C4-2B (cell line): ENCODE data around the gene JAKMIP1.

Experiments
- H3K27ac ChIP-seq: fragments of 450-650 bp; 2 replicates; pipeline ENCODE4 v1.5.1; 2017
- ZFX ChIP-seq: fragments of 450-650 bp; IDR thresholded peaks from 2 replicates; pipeline ENCODE4 v1.6.1; 2017
- TF ChIP-seq, protein P1 (sequence below): fragments of 450-650 bp; conservative IDR thresholded peaks from 2 replicates; pipeline ENCODE4 v1.5.1; 2017; ENCODE audit warnings: mild to moderate bottlenecking

Gene JAKMIP1

DNA sequence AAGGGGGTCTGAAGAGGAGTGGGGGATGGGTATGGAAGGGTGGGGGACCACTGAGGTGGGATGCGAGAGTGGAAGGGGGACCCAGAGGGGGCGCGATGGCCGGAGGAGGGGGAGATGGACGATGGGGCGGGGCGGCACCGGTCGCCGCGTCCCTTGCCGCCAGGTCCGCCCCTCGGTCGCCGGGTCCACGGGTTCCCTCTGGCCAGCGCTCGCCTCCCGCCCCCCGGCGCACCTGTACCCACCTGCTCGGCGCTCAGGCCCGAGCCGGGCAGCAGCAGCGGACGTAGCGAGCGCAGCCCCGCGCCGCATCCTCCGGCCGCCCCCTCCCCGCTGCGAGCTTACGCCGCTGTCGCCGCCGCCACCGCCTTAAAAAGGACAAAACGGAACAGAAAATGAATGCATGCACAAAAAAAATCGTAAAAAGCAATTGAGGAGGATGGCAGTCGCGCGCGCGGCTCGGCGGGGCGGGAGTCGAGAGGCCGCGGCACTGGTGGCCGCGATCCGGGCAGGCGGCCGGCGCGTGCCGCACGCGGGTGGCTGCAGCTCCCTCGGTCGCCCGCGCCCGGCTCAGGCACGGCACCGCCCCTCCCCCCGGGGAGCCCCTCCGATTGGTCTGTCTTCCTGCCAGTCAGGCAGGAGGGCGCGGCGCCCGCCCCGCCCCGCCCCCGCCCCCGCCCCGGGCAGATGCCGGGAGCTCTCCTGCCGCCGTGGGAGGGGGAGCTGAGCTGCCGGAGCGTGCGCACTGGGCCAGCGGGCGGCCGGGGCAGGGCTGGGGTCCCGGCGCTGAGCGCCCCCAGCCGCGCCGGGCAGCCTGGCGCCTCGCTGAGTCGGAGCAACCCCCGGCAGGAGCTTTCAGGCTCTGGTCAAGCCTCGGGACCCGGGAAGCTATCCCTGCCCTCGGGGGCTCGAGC, at the start of gene JAKMIP1:
Gene JAKMIP1, minus strand, starts transcription at position 539 of the 911 bp plus-strand sequence. CDS start 87,699 bp downstream, outside the sequence.
- peak within 1 kb of the TSS; percentile 73 for H3K27ac ChIP-seq
- TF ChIP-seq, protein P1, sequence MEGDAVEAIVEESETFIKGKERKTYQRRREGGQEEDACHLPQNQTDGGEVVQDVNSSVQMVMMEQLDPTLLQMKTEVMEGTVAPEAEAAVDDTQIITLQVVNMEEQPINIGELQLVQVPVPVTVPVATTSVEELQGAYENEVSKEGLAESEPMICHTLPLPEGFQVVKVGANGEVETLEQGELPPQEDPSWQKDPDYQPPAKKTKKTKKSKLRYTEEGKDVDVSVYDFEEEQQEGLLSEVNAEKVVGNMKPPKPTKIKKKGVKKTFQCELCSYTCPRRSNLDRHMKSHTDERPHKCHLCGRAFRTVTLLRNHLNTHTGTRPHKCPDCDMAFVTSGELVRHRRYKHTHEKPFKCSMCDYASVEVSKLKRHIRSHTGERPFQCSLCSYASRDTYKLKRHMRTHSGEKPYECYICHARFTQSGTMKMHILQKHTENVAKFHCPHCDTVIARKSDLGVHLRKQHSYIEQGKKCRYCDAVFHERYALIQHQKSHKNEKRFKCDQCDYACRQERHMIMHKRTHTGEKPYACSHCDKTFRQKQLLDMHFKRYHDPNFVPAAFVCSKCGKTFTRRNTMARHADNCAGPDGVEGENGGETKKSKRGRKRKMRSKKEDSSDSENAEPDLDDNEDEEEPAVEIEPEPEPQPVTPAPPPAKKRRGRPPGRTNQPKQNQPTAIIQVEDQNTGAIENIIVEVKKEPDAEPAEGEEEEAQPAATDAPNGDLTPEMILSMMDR = no peak
- TF ChIP-seq ZFX = no peak

DNA sequence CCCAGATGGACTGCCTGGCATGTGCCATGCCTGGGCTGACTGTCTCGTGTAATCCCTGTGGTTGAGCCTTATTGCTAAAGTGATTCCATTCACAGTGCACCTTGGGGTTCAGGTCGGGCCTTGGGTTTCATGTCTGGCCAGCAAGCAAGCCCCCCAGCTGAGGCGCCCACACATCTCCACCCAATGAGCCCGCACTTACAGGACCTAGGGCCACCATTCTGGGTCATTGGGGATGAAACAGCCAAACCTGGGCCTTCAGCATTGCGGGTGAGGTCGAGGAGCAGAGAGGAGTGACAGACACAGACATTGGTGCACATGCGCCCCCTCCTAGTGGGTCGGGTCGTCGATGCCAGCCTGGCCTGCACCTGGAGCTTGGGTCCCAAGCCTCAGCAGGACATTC, 48.0 kb upstream of the JAKMIP1 start:
- H3K27ac ChIP-seq = no peak overlapping the region

DNA sequence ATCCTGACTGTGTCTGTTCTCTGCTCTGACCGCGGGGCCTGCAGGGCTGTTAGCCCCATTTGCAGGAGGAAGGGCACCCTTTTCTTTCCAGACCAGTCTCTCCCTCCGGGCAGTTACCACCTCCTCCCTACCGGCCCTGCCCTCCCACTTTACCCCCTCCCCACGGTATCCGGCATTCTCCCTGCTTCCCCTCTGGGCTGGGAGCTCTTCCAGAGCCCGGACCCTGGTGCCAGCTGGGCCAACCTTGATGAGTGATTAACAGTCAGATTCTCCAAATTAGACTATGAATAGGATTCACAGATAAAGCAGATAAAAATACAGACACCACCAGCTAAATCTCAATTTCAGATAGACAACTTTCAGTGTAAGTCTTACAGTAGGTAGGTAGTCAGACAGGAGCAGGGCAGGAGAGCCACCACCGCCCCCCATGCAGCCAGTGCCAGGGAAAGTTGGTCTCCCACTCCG, 45.9 kb upstream of the JAKMIP1 start:
- no peak overlapping the region for H3K27ac ChIP-seq
- no peak for TF ChIP-seq ZFX
- TF ChIP-seq, protein P1 = no peak

More for the DNA sequence above, 48.0 kb upstream of the JAKMIP1 start:
- TF ChIP-seq, protein P1 = no peak
- no peak for TF ChIP-seq ZFX

DNA sequence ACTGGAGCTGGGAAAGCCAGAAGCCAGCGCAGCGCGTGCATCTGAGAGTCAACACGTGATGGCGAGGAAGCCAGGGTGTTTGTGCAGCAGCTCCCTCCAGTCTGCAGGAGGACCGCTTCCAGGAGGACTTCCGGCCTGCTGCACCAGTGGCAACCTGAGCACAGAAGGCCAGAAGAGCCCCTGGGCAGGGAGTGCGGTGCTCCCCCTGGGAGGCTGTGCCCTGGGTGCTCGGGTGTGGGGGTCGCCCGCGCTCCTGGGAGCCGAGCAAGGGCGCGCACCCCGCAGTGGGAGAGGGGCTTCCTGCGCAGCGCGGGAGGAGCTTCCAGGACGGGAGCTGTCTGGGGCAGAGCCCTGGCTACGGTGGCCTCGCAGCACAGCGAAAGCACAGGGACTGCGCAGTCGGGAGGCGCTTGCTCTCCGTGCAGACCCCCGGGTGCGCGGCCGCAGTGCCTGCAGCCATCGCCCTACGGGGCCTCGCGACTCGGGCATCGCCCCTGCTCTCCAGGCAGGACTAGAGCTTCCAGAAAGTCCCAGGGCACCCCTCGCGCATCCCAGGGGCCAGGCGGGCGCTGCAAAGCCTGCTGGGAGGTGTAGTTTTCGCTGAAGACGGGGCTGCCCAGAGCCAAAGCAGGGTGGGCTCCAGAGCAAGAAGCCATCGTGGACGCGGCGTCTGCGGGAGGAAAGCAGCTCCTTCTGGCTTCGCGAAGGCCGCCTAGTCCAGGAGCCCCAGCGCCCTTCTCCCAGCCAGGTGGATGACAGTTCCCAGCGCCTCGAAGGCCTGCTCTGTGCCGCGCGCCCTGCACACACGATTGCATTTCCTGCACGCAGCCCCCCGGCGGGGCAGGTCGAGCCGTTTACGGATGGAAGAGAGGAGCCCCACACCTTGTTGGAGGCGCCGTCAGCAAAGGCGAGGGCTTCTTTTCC, 45.2 kb upstream of the JAKMIP1 start:
- H3K27ac ChIP-seq = no peak overlapping the region
- TF ChIP-seq, protein P1 = no peak
- TF ChIP-seq ZFX = no peak

DNA sequence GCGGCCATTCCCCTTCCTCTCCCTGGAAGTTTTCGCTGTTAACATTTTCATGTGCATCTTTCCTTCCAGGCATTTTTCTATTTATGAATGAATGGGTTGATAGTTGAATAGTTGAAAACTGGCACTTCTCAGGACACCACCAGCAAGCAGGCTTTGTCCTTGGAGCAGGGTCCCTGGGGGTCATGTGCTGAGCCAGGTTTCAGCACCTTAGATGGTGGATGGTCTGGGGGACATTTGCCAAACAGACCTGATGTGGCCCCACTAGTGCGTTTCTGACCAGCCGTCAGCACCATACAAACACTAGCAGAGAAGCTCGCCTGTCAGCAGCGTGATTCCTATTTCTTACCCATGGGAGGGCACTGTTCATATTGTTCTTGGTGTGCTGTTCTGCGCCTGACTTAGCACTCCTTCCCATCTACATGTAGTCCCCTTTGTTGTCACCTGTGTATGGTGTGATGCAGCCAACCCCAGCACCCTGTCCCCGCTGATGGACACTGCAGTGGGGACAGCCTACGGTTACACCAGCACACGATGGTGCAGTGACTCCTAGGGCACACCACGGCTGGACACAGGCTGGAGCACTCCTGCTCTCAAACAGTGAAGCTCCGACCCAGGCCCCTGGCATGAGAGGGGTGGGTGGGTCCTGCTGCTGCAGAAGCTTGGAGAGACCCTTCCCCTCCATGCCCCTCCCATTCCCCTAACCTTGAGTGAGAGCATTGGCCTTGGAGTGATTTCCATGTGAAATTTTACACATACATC, 42.1 kb upstream of the JAKMIP1 start:
- H3K27ac ChIP-seq = no peak overlapping the region
- TF ChIP-seq ZFX = no peak
- TF ChIP-seq, protein P1 = no peak

DNA sequence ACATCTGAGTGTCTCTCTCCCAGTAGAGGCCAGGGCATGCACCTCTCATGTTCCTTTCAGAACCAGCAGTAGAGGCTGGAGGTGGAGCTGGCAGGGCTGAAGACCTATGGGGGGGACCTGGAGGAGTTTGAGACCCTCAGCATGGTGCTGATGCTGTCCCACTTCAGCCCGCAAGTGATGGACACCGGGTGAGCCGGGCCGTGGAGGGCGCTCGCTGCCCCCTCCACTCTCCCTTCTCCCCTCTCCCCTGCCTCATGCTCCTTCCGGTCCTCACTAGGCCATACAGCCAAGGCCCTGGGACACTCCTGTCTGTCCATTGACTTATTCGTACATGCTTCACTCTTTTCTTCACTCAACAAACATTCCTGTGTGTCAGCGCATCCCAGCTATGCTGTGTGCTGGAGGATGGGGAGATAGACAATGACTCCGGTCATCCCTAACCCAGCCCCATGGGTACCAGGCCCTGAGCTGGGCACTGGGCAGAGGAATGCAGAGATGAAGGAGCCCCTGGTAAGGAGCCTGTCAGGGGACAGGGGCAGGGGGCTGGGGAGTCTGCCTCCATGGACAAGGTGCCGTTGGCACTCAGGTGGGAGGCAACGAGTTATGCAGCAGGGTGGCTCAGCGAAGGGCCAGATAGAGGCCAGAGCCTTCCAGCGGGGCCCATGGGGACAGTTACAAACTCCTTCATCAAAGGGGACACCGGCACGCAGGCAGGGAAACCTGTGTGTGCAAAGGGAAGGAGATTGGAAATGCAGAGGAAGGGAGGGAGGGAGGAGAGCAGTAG, 40.9 kb upstream of the JAKMIP1 start:
- no peak for TF ChIP-seq ZFX
- TF ChIP-seq, protein P1 = no peak
- H3K27ac ChIP-seq = no peak overlapping the region
